Neural progenitor cell (in vitro differentiated cells): Measurements from ENCODE around the gene LRRC7.

Experiments used
- CTCF ChIP-seq: fragments of 200-600 bp; sonication (generic); IDR thresholded peaks from 2 replicates; pipeline ENCODE4 v1.5.1; 2017; ENCODE audit warnings: antibody characterized with exemption, mild to moderate bottlenecking
- EZH2 ChIP-seq: fragments of 200-600 bp; sonication (generic); IDR thresholded peaks from 2 replicates; pipeline ENCODE4 v1.6.1; 2017; ENCODE audit warnings: antibody characterized with exemption, mild to moderate bottlenecking, moderate library complexity
- EZH2phosphoT487 ChIP-seq: fragments of 200-600 bp; sonication (generic); IDR thresholded peaks from 2 replicates; pipeline ENCODE4 v1.6.1; 2017; ENCODE audit warnings: antibody characterized with exemption

- TF ChIP-seq CTCF: no peak
- no peak for TF ChIP-seq EZH2phosphoT487
- TF ChIP-seq EZH2: no peak
These were observed 536.0 kb downstream of the LRRC7 start for GRCh38 chr1:70103770-70104169.
